ENCODE data around the gene KRTAP26-1.

The KRTAP26-1 gene

DNA sequence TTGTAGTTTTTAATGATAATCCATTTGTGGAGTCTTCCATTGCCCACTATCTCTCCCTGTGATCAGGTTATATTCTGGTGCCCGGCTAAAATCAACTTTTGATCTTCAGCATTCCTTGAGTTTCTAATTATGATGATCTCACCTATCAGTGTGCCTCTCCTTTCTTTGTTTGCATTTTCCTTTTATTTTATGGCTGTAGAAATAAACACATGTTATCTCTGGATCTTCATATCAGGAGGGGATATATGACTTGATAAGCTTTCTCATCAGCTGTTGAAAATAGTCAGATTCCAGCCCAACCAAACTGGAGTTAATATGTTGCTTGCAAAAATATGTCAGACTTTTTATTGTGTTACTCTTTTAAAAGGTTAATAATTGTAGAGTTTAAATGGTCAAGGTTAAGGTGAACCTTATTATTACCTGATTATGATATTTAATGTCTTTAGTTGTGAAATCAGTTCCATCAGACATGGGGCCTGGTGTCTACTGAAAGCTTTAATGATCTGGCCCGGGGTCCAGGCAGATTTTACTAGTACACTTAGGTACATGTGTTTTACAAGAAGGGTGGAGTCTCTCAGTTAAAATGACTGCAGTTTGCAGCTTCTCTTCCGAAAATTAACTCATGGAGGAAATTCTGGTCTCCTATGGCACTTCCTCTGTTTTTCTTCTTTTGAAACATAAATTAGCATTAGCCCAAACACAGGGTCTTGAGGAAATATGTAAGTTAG lies 50.1 kb downstream of the KRTAP26-1 start:
- no peak for DNase-seq
